Activated CD4-positive, alpha-beta T cell treated with anti-CD3 and anti-CD28 coated beads for 1 hour (primary cell): ENCODE results near the gene SYNE1.
"Not testable (repeated sequence)": the region's sequence is repeated elsewhere in the genome, so short reads cannot be mapped to it uniquely, and the experiment has no call there.

Source experiments
- DNase-seq: peaks from one replicate; pipeline ENCODE4 v3.0.0-alpha.2; 2020

SYNE1 gene

GRCh38 chr6:152557502-152557901 lies 79.7 kb downstream of the SYNE1 start:
- DNase-seq = no peak

- DNase-seq = no peak
These were observed 82.3 kb downstream of the SYNE1 start for GRCh38 chr6:152554851-152555250.

- DNase-seq = no peak
These were observed 84.4 kb downstream of the SYNE1 start for GRCh38 chr6:152552616-152553209.

- DNase-seq = no peak
These were observed 93.6 kb downstream of the SYNE1 start for GRCh38 chr6:152543519-152543918.

GRCh38 chr6:152540381-152540780 lies 96.8 kb downstream of the SYNE1 start:
- no peak for DNase-seq

GRCh38 chr6:152534541-152534940 lies 102.6 kb downstream of the SYNE1 start:
- no peak for DNase-seq

GRCh38 chr6:152532556-152533422 lies 104.4 kb downstream of the SYNE1 start:
- DNase-seq = no peak

- DNase-seq = no peak
These were observed 105.5 kb downstream of the SYNE1 start for GRCh38 chr6:152531659-152532058.

GRCh38 chr6:152529369-152529768 lies 107.8 kb downstream of the SYNE1 start:
- no peak for DNase-seq

GRCh38 chr6:152514120-152514519 lies 123.0 kb downstream of the SYNE1 start:
- DNase-seq = not testable (repeated sequence)

GRCh38 chr6:152509916-152510315 lies 127.2 kb downstream of the SYNE1 start:
- DNase-seq = no peak

- DNase-seq = no peak
These were observed 128.7 kb downstream of the SYNE1 start for GRCh38 chr6:152508477-152508876.

- no peak for DNase-seq
These were observed 133.6 kb downstream of the SYNE1 start for GRCh38 chr6:152503546-152503945.

- no peak for DNase-seq
These were observed 134.6 kb downstream of the SYNE1 start for GRCh38 chr6:152502421-152503188.

GRCh38 chr6:152499931-152500330 lies 137.2 kb downstream of the SYNE1 start:
- DNase-seq = no peak

GRCh38 chr6:152496731-152497130 lies 140.4 kb downstream of the SYNE1 start:
- no peak for DNase-seq

GRCh38 chr6:152495456-152495855 lies 141.7 kb downstream of the SYNE1 start:
- not testable (repeated sequence) for DNase-seq

- not testable (repeated sequence) for DNase-seq
These were observed 144.9 kb downstream of the SYNE1 start for GRCh38 chr6:152492281-152492680.

- DNase-seq = not testable (repeated sequence)
These were observed 145.7 kb downstream of the SYNE1 start for GRCh38 chr6:152491501-152491900.

- not testable (repeated sequence) for DNase-seq
These were observed 146.2 kb downstream of the SYNE1 start for GRCh38 chr6:152490971-152491378.

GRCh38 chr6:152484806-152485205 lies 152.4 kb downstream of the SYNE1 start:
- no peak for DNase-seq

GRCh38 chr6:152482289-152482688 lies 154.9 kb downstream of the SYNE1 start:
- DNase-seq = no peak

- no peak for DNase-seq
These were observed 158.7 kb downstream of the SYNE1 start for GRCh38 chr6:152478377-152479010.
